ENCODE results near the gene FBRSL1. TPM values are rescaled to one million over a fixed set of nuclear protein-coding genes. Genes with fewer than 3 reads are reported as not detected.

FBRSL1 gene
- total and polyA plus RNA-seq, 2 of the 8 experiments (the other 6 are each of a cell fraction or from before 2014, with no cell fraction given) = 18.4 to 109 TPM

- H3K27ac ChIP-seq (ENCODE audit: low read depth, low read length) = no peak overlapping the region
- CTCF ChIA-PET (ENCODE audit: partially characterized antibody) = interaction anchor here (0.6 to 3.2 kb wide), 5 partner anchors 11 to 142 kb away, joined by 3 to 12 read pairs (median 4); no protein-coding TSS in a partner anchor
- TF ChIP-seq TBP (IDR thresholded peaks at IDR 0.05; ENCODE audit: low read depth, low read length) (no peak), EGR1 (IDR thresholded peaks at IDR 0.05; ENCODE audit: borderline replicate concordance, low read depth, low read length) (no peak)
Observed at GRCh38 chr12:132449565-132450417, 40.2 kb upstream of the FBRSL1 start.

More at GRCh38 chr12:132449565-132450417, 40.2 kb upstream of the FBRSL1 start:
- Histone ChIP-seq H2BK5ac (ENCODE audit: low read depth, low read length) (no peak overlapping the region), H3K27me3 (replicated peaks in 1 of 4; ENCODE audit: control insufficient read depth in 3 of 4, extremely low read depth in 1 of 4, insufficient read depth in 3 of 4, low read length in 3 of 4) (peaks cover 7 to 66% (median 55%) of the 10 kb centered on the region in 4 experiments), H3K9ac (replicated peaks in 1 of 4; ENCODE audit: extremely low read depth in 1 of 4, low read depth in 3 of 4, low read length in 3 of 4) (no peak overlapping the region), H3K14ac (ENCODE audit: insufficient read length) (no peak overlapping the region), H2AFZ (ENCODE audit: low read length) (no peak overlapping the region), H3K79me2 (ENCODE audit: control insufficient read depth in 1 of 2, insufficient read depth in 2 of 2, low read length in 2 of 2) (no peaks in the 10 kb centered on the region), H3K79me1 (ENCODE audit: low read depth, low read length) (no peaks in the 10 kb centered on the region; the same call in 1 of the 2 replicates), H4K20me1 (replicated peaks in 1 of 2; ENCODE audit: control insufficient read depth in 1 of 2, insufficient read depth in 2 of 2, low read length in 2 of 2) (peaks cover 0 to 2% of the 10 kb centered on the region in 2 experiments), H2BK20ac (ENCODE audit: low read length) (no peak overlapping the region), H4K5ac (ENCODE audit: insufficient read length, low read depth, low read length) (no peak overlapping the region), H3K23ac (ENCODE audit: insufficient read length) (no peak overlapping the region), H3K4me1 (replicated peaks in 1 of 4; ENCODE audit: control insufficient read depth in 3 of 4, insufficient read depth in 4 of 4, low read length in 3 of 4) (peaks cover 0 to 6% (median 3%) of the 10 kb centered on the region in 4 experiments; a peak in 4 of 7 replicates), H3K36me3 (ENCODE audit: control insufficient read depth in 2 of 4, insufficient read depth in 4 of 4, low read length in 3 of 4) (no peaks in the 10 kb centered on the region), H2BK12ac (ENCODE audit: low read depth, low read length) (no peak overlapping the region), H2AK5ac (ENCODE audit: low read depth, low read length) (no peak overlapping the region), H3K56ac (replicated peaks; ENCODE audit: insufficient read length, low read depth, low read length) (no peak overlapping the region), H4K91ac (replicated peaks; ENCODE audit: insufficient read length, low read length) (no peak overlapping the region), H2BK120ac (replicated peaks; ENCODE audit: low read depth, low read length) (no peak overlapping the region), H2BK15ac (ENCODE audit: low read length) (no peak overlapping the region), H3K4me2 (ENCODE audit: insufficient read depth in 1 of 2, low read depth in 2 of 2, low read length in 2 of 2) (no peak overlapping the region), H3K4ac (replicated peaks; ENCODE audit: insufficient read length, low read depth, low read length) (no peak overlapping the region), H3K9me3 (ENCODE audit: insufficient read depth in 2 of 2, low read depth in 1 of 2, low read length in 1 of 2) (peaks cover 3 to 5% of the 10 kb centered on the region in 2 experiments; a peak in 2 of 4 replicates), H3K4me3 (ENCODE audit: extremely low read depth in 1 of 4, insufficient read depth in 2 of 4, low read depth in 3 of 4, low read length in 4 of 4) (no peak overlapping the region), H3K18ac (ENCODE audit: extremely low read depth, low read length) (no peak overlapping the region), H4K8ac (ENCODE audit: extremely low read depth, insufficient read depth, low read length) (no peak overlapping the region), H3K23me2 (ENCODE audit: low read depth, low read length) (peaks cover 2% of the 10 kb centered on the region; the same call in 1 of the 2 replicates)
- FAIRE-seq = no peak
- DNase-seq (ENCODE audit: low read depth in 1 of 2, low spot score in 2 of 2) = no peak
- POLR2A ChIA-PET (ENCODE audit: partially characterized antibody) = interaction anchor here (0.7 kb wide), 1 partner anchor 504 kb away, joined by 3 read pairs; no protein-coding TSS in a partner anchor
- WGBS, 2 experiments (ENCODE audit: extremely low coverage in 1 of 2, insufficient coverage in 1 of 2, insufficient read length in 1 of 2, insufficient replicate concordance in 2 of 2, low coverage in 1 of 2, low lambda C conversion rate in 2 of 2, missing lambda C conversion rate in 1 of 2) = 95% methylated on average over 22 of the region's 22 CpGs; no CpG with 5 or more reads in 1 of the 2 experiments
